ENCODE data around the gene XRCC5. TPM values are rescaled to one million over a fixed set of nuclear protein-coding genes. Genes with fewer than 3 reads are reported as not detected.

The XRCC5 gene
- total RNA-seq, 1 experiment from 2014 or later: 496 TPM

- peaks cover 20% of the 10 kb centered on the region for H3K36me3 ChIP-seq (replicated peaks; ENCODE audit: control insufficient read depth, insufficient read depth, low read length)
Measured at GRCh38 chr2:216169087-216169486, 59.9 kb downstream of the XRCC5 start.

GRCh38 chr2:216170076-216170763 lies 61.1 kb downstream of the XRCC5 start:
- Histone ChIP-seq H3K36me3 (replicated peaks; ENCODE audit: control insufficient read depth, insufficient read depth, low read length) (peaks cover 19% of the 10 kb centered on the region), H3K27me3 (ENCODE audit: control insufficient read depth, insufficient read depth, low read length) (no peaks in the 10 kb centered on the region), H3K4me3 (ENCODE audit: insufficient read depth, low read depth, low read length) (no peak overlapping the region)
- no peak for DNase-seq

More at GRCh38 chr2:216169087-216169486, 59.9 kb downstream of the XRCC5 start:
- H3K27me3 ChIP-seq (ENCODE audit: control insufficient read depth, insufficient read depth, low read length): no peaks in the 10 kb centered on the region
- no peak overlapping the region for H3K4me3 ChIP-seq (ENCODE audit: insufficient read depth, low read depth, low read length)
- no peak for DNase-seq

DNA sequence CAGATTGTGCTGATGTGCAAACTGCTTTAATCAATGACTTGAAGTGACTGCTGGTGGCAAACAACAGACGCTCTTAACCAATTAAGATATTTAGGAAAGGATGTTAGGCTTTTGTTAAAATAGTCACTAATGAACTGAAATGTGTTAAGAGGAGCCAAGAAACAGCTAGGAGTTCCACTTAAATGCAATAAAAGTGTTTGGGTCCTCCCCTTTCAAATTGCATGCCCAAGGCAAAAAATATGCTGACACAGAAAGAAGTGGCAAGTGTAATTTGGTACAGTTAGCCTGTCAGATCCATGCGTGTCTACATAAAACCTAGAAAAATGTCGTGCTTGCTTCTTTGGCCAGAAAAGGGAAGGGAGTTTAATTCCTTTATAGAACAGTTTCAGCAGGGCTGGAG lies 61.9 kb downstream of the XRCC5 start:
- Histone ChIP-seq H3K4me3 (ENCODE audit: insufficient read depth, low read depth, low read length) (no peak overlapping the region), H3K36me3 (replicated peaks; ENCODE audit: control insufficient read depth, insufficient read depth, low read length) (peaks cover 20% of the 10 kb centered on the region), H3K27me3 (ENCODE audit: control insufficient read depth, insufficient read depth, low read length) (no peaks in the 10 kb centered on the region)
- no peak for DNase-seq

GRCh38 chr2:216172493-216172892 lies 63.3 kb downstream of the XRCC5 start:
- Histone ChIP-seq H3K36me3 (replicated peaks; ENCODE audit: control insufficient read depth, insufficient read depth, low read length) (peaks cover 20% of the 10 kb centered on the region), H3K4me3 (ENCODE audit: insufficient read depth, low read depth, low read length) (no peak overlapping the region), H3K27me3 (ENCODE audit: control insufficient read depth, insufficient read depth, low read length) (no peaks in the 10 kb centered on the region)
- DNase-seq: no peak

- peaks cover 10% of the 10 kb centered on the region for H3K36me3 ChIP-seq (replicated peaks; ENCODE audit: control insufficient read depth, insufficient read depth, low read length)
- no peaks in the 10 kb centered on the region for H3K27me3 ChIP-seq (ENCODE audit: control insufficient read depth, insufficient read depth, low read length)
- no peak overlapping the region for H3K4me3 ChIP-seq (ENCODE audit: insufficient read depth, low read depth, low read length)
- DNase-seq: no peak
Measured at GRCh38 chr2:216179015-216179414, 69.9 kb downstream of the XRCC5 start.

DNA sequence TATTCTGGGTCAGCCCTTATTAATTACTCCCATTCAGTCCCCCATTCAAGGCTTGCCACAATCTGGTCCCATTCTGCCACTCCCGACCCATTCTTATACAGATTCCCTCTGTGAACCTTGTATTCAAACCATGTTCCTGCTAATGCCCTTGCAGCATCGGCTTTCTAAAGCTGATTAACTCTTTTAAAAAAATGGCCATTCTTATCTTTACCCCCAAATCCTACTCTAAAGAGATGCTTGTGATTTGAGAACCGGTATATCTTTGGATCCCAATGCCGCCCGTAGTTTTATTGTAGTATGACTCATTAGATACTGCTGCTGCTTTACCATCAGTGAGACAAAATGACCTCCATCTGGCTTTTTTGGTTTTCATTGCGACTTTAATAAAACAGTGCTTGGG lies 72.2 kb downstream of the XRCC5 start:
- H3K27me3 ChIP-seq (ENCODE audit: control insufficient read depth, insufficient read depth, low read length): no peaks in the 10 kb centered on the region
- H3K36me3 ChIP-seq (replicated peaks; ENCODE audit: control insufficient read depth, insufficient read depth, low read length): peaks cover 5% of the 10 kb centered on the region
- no peak for DNase-seq
- no peak overlapping the region for H3K4me3 ChIP-seq (ENCODE audit: insufficient read depth, low read depth, low read length)

GRCh38 chr2:216181953-216182461 lies 72.9 kb downstream of the XRCC5 start:
- H3K4me3 ChIP-seq (ENCODE audit: insufficient read depth, low read depth, low read length): no peak overlapping the region
- H3K36me3 ChIP-seq (replicated peaks; ENCODE audit: control insufficient read depth, insufficient read depth, low read length): peaks cover 5% of the 10 kb centered on the region
- no peaks in the 10 kb centered on the region for H3K27me3 ChIP-seq (ENCODE audit: control insufficient read depth, insufficient read depth, low read length)
- no peak for DNase-seq

- H3K36me3 ChIP-seq (replicated peaks; ENCODE audit: control insufficient read depth, insufficient read depth, low read length): peaks cover 4% of the 10 kb centered on the region
- no peak overlapping the region for H3K4me3 ChIP-seq (ENCODE audit: insufficient read depth, low read depth, low read length)
- DNase-seq: no peak
- no peaks in the 10 kb centered on the region for H3K27me3 ChIP-seq (ENCODE audit: control insufficient read depth, insufficient read depth, low read length)
Measured at GRCh38 chr2:216183462-216183861, 74.3 kb downstream of the XRCC5 start.

GRCh38 chr2:216188559-216188850 lies 79.4 kb downstream of the XRCC5 start:
- Histone ChIP-seq H3K36me3 (replicated peaks; ENCODE audit: control insufficient read depth, insufficient read depth, low read length) (peaks cover 6% of the 10 kb centered on the region), H3K4me3 (ENCODE audit: insufficient read depth, low read depth, low read length) (no peak overlapping the region), H3K27me3 (ENCODE audit: control insufficient read depth, insufficient read depth, low read length) (no peaks in the 10 kb centered on the region)
- no peak for DNase-seq

GRCh38 chr2:216188956-216189355 lies 79.8 kb downstream of the XRCC5 start:
- Histone ChIP-seq H3K27me3 (ENCODE audit: control insufficient read depth, insufficient read depth, low read length) (no peaks in the 10 kb centered on the region), H3K36me3 (replicated peaks; ENCODE audit: control insufficient read depth, insufficient read depth, low read length) (peaks cover 8% of the 10 kb centered on the region), H3K4me3 (ENCODE audit: insufficient read depth, low read depth, low read length) (no peak overlapping the region)
- DNase-seq: no peak

- no peak for DNase-seq
- H3K27me3 ChIP-seq (ENCODE audit: control insufficient read depth, insufficient read depth, low read length): no peaks in the 10 kb centered on the region
- H3K36me3 ChIP-seq (replicated peaks; ENCODE audit: control insufficient read depth, insufficient read depth, low read length): peaks cover 8% of the 10 kb centered on the region
- no peak overlapping the region for H3K4me3 ChIP-seq (ENCODE audit: insufficient read depth, low read depth, low read length)
Measured at GRCh38 chr2:216189410-216189809, 80.3 kb downstream of the XRCC5 start.

GRCh38 chr2:216192181-216192580 lies 83.0 kb downstream of the XRCC5 start:
- DNase-seq: no peak
- H3K4me3 ChIP-seq (ENCODE audit: insufficient read depth, low read depth, low read length): no peak overlapping the region
- peaks cover 13% of the 10 kb centered on the region for H3K36me3 ChIP-seq (replicated peaks; ENCODE audit: control insufficient read depth, insufficient read depth, low read length)
- no peaks in the 10 kb centered on the region for H3K27me3 ChIP-seq (ENCODE audit: control insufficient read depth, insufficient read depth, low read length)

GRCh38 chr2:216192931-216193330 lies 83.8 kb downstream of the XRCC5 start:
- no peak for DNase-seq
- peaks cover 15% of the 10 kb centered on the region for H3K36me3 ChIP-seq (replicated peaks; ENCODE audit: control insufficient read depth, insufficient read depth, low read length)
- H3K27me3 ChIP-seq (ENCODE audit: control insufficient read depth, insufficient read depth, low read length): no peaks in the 10 kb centered on the region
- H3K4me3 ChIP-seq (ENCODE audit: insufficient read depth, low read depth, low read length): no peak overlapping the region

DNA sequence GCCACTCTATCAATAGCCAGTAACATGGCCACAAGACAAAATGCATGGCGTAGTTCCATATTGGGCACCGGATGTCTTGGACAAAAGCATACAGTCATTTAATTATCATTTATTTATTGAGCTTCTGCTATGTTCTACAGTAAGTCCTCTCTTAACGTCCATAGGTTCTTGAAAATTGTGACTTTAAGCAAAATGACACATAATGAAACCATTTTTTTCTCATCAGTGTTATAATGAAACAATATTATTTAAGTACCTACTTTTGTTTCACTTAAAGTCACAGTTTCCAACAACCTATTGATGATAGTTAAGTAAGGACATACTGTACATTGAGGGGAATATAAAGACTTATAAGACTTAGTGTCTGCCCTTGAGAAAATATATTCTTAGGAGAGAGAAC lies 84.9 kb downstream of the XRCC5 start:
- H3K36me3 ChIP-seq (replicated peaks; ENCODE audit: control insufficient read depth, insufficient read depth, low read length): peaks cover 17% of the 10 kb centered on the region
- H3K27me3 ChIP-seq (ENCODE audit: control insufficient read depth, insufficient read depth, low read length): no peaks in the 10 kb centered on the region
- H3K4me3 ChIP-seq (ENCODE audit: insufficient read depth, low read depth, low read length): no peak overlapping the region
- no peak for DNase-seq

DNA sequence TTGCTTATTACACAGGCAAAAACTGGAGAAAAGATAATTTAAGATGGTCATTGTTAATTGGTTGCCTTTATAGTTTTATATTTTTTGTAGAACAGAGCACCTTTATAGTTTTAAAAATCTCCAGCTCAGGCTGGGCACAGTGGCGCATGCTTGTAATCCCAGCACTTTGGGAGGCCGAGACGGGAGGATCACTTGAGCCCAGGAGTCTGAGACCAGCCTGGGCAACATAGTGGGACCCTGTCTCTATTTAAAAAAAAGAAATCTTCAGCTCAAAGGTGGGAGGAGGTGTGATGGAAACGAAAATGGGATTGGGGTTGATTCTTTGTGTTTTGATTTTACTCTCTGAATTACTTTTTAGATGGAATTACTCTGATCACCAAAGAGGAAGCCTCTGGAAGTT lies 85.4 kb downstream of the XRCC5 start:
- Histone ChIP-seq H3K4me3 (ENCODE audit: insufficient read depth, low read depth, low read length) (no peak overlapping the region), H3K27me3 (ENCODE audit: control insufficient read depth, insufficient read depth, low read length) (no peaks in the 10 kb centered on the region), H3K36me3 (replicated peaks; ENCODE audit: control insufficient read depth, insufficient read depth, low read length) (peaks cover 17% of the 10 kb centered on the region)
- DNase-seq: no peak

DNA sequence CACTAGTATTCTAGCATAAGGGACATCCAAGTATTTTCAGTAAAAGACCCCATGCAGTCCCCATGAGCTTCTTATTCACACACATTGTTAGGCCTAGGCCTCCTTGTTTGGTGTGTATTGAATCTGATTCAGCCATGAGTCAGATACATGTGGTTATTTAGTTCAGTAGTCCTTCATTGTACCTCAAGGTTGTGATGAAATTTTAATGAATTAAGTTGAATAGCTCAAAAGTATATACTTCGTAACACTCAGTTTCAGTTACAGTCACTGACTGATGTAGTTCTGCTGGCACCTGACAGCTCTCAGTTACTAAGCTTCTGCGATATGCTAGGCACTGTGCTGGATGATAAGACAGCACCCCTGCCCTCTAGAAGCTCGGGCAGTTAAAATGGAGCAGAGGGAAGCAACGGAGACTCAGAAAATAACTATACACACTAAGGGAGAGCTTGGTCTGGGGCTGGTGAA lies 86.4 kb downstream of the XRCC5 start:
- no peak overlapping the region for H3K4me3 ChIP-seq (ENCODE audit: insufficient read depth, low read depth, low read length)
- H3K36me3 ChIP-seq (replicated peaks; ENCODE audit: control insufficient read depth, insufficient read depth, low read length): peaks cover 20% of the 10 kb centered on the region
- H3K27me3 ChIP-seq (ENCODE audit: control insufficient read depth, insufficient read depth, low read length): no peaks in the 10 kb centered on the region
- DNase-seq: no peak

All from H7 (cell line).